Nephron progenitor cell (in vitro differentiated cells): Measurements from ENCODE around the gene ZNF549.

Source experiments
- DNase-seq: peaks from one replicate; pipeline ENCODE4 v3.0.0; 2021
- H3K27ac Mint-ChIP-seq: 2 replicates; pipeline ENCODE4 v1.8.0; 2021; ENCODE audit warnings: mild to moderate bottlenecking, moderate library complexity, mixed read lengths
- H3K27me3 Mint-ChIP-seq: 2 replicates; pipeline ENCODE4 v1.8.0; 2021; ENCODE audit warnings: mild to moderate bottlenecking, low read depth, mixed read lengths; ENCODE audit not compliant: poor library complexity
- H3K36me3 Mint-ChIP-seq: 2 replicates; pipeline ENCODE4 v1.8.0; 2021; ENCODE audit warnings: low read depth, mixed read lengths
- H3K4me1 Mint-ChIP-seq: 2 replicates; pipeline ENCODE4 v1.8.0; 2021; ENCODE audit warnings: mixed read lengths
- H3K4me3 Mint-ChIP-seq: 2 replicates; pipeline ENCODE4 v1.8.0; 2021; ENCODE audit warnings: mild to moderate bottlenecking, moderate library complexity, mixed read lengths
- H3K9me3 Mint-ChIP-seq: 2 replicates; pipeline ENCODE4 v1.8.0; 2021; ENCODE audit warnings: mild to moderate bottlenecking, moderate library complexity, mixed read lengths
- TF ChIP-seq, protein P1 (sequence below): fragments of 200-600 bp; sonication (generic); IDR thresholded peaks from 2 replicates; pipeline ENCODE4 v1.5.0; 2021; ENCODE audit warnings: antibody characterized with exemption

Gene ZNF549

DNA sequence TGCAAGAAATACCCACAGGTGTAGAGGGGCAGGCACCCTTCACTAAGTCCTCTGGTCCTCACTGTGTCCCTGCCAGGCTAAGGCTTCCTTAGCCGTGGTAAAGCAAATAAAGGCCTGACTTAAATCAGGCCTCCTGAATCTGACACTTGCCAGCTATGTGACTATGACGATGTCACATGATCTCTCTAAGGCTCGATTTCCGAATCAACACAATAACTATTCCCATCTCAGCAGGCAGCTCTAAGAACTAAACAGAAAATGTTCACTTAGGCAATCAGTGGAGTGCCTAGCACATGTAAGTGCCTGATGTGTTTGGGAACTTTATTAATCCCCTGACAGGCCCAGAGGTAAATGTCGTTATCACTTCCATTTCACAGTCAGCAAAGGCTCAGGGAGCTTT, 30.5 kb downstream of the ZNF549 start:
- H3K9me3 Mint-ChIP-seq, result peaks cover 91% of the 10 kb centered on the region
- DNase-seq, result no peak
- H3K27ac Mint-ChIP-seq, result peak overlapping the region; percentile 47
- peaks cover 71% of the 10 kb centered on the region for H3K36me3 Mint-ChIP-seq
- TF ChIP-seq, protein P1, sequence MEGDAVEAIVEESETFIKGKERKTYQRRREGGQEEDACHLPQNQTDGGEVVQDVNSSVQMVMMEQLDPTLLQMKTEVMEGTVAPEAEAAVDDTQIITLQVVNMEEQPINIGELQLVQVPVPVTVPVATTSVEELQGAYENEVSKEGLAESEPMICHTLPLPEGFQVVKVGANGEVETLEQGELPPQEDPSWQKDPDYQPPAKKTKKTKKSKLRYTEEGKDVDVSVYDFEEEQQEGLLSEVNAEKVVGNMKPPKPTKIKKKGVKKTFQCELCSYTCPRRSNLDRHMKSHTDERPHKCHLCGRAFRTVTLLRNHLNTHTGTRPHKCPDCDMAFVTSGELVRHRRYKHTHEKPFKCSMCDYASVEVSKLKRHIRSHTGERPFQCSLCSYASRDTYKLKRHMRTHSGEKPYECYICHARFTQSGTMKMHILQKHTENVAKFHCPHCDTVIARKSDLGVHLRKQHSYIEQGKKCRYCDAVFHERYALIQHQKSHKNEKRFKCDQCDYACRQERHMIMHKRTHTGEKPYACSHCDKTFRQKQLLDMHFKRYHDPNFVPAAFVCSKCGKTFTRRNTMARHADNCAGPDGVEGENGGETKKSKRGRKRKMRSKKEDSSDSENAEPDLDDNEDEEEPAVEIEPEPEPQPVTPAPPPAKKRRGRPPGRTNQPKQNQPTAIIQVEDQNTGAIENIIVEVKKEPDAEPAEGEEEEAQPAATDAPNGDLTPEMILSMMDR, result no peak
- H3K4me3 Mint-ChIP-seq, result peak overlapping the region; percentile 99
- H3K27me3 Mint-ChIP-seq, result peaks cover 2% of the 10 kb centered on the region
- peaks cover 17% of the 10 kb centered on the region for H3K4me1 Mint-ChIP-seq

DNA sequence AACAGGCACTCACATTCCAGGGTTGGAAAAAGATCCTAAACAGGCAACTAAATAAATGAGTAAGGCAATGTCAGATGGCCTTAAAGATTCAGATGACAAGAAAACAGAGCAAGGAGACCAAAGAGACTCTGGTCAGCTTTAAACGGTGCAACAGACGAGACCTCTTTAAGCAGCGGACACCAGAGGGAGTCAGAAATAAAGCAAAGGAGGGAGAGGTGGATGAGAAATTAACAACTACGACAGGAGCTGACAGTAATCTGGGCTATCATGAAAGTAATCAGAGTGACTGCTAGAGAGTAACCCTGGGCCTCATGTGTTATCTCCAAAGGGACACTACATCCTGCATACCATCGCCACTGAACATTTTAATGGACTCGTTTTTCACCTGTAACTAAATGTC, 31.4 kb downstream of the ZNF549 start:
- Mint-ChIP-seq H3K4me3 (peak overlapping the region; percentile 99), H3K27ac (no peak overlapping the region), H3K27me3 (peaks cover 5% of the 10 kb centered on the region), H3K9me3 (peaks cover 90% of the 10 kb centered on the region), H3K36me3 (peaks cover 63% of the 10 kb centered on the region), H3K4me1 (peaks cover 17% of the 10 kb centered on the region)
- TF ChIP-seq, protein P1, result no peak
- no peak for DNase-seq

DNA sequence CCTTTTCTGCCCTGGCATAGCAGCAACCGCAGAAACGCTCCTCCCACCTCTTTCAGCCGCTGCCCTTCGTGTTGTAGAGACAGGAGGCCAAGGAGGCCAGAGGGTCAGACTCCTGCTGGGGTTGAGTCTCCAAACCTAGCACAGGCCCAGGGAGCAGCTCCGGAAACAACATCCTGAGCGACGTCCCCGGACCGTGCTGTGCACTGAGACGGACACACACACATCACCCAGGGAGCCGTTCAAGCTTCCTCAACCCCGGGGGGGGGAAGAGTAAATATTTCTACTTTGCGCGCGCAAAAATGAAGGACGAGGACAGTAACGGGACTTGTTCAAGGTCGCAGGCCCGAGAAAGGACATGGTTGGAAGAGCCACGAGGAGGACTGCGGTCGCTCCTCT, 31.9 kb downstream of the ZNF549 start:
- H3K27me3 Mint-ChIP-seq, result peaks cover 5% of the 10 kb centered on the region
- H3K9me3 Mint-ChIP-seq, result peaks cover 90% of the 10 kb centered on the region
- H3K36me3 Mint-ChIP-seq, result peaks cover 58% of the 10 kb centered on the region
- H3K27ac Mint-ChIP-seq, result peak overlapping the region; percentile 89
- TF ChIP-seq, protein P1, result no peak
- H3K4me1 Mint-ChIP-seq, result peaks cover 17% of the 10 kb centered on the region
- peak overlapping the region; percentile 99 for H3K4me3 Mint-ChIP-seq
- DNase-seq, result peak; percentile 23

DNA sequence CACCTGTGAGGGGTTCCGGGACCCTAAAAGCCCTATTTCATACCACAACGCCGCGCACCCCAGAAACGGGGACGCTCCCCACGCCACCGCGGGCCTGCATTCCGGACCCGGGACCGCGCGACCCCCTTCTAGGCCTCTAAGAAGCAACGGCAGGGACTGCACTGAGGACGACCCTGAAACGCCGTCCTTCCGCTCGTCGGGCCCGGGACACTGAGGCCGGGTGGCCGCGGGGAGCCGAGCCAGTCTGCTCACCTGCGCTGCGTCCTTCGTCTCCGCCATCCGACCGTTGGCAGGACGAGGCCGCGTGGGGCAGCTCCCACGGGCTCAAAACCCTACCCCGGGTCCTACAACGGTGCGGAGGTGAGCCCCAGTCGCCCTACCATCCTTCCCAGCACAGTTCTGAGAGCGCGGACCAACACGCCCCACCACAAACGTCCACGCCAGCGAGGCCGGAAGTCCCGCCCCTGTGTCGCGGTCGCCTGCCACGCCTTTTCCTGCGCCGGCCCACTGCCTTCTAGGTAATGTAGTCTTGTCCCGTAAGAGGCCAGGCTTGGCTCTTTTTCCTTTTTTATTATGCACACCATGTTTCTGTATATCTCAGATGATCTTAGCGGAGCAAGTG, 32.4 kb downstream of the ZNF549 start, which contains the start of gene ZNF550:
Gene ZNF550 (minus strand): TSS at position 460 of the 622 bp plus-strand sequence. CDS start 181 bp downstream, at position 279.
- TF ChIP-seq, protein P1, result no peak
- peak within 1 kb of the TSS; percentile 99 for H3K4me3 Mint-ChIP-seq
- peak; percentile 85 for DNase-seq
- peaks cover 5% of the 10 kb centered on the region for H3K27me3 Mint-ChIP-seq
- H3K36me3 Mint-ChIP-seq, result peaks cover 53% of the 10 kb centered on the region
- H3K9me3 Mint-ChIP-seq, result peaks cover 90% of the 10 kb centered on the region
- H3K4me1 Mint-ChIP-seq, result peaks cover 17% of the 10 kb centered on the region
- H3K27ac Mint-ChIP-seq, result peak within 1 kb of the TSS; percentile 89

DNA sequence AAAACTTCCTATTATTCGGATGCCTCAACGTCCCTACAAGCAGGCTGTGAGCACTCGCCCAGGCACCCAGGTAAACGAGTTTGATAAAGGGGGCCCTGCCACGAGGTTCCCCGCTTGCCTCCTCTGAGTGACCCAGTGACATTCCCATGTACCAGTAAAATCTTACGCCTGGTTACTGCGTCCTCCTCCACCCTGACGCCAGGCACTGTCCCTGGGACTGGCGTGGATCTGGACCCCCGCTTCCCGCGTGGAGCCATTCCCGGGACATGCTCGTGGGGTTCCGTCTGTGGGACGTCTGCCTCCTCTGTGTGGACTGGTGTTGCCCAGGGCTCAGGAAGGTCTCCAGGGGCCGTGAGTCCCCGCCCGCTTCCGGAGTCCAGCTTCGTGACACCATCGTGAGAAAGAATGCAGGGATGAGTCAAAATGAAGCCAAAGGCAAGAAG, 32.9 kb downstream of the ZNF549 start:
- H3K27ac Mint-ChIP-seq, result peak overlapping the region; percentile 85
- H3K4me3 Mint-ChIP-seq, result peak overlapping the region; percentile 99
- peaks cover 5% of the 10 kb centered on the region for H3K27me3 Mint-ChIP-seq
- no peak for DNase-seq
- H3K36me3 Mint-ChIP-seq, result peaks cover 50% of the 10 kb centered on the region
- peaks cover 90% of the 10 kb centered on the region for H3K9me3 Mint-ChIP-seq
- TF ChIP-seq, protein P1, result no peak
- peaks cover 17% of the 10 kb centered on the region for H3K4me1 Mint-ChIP-seq

DNA sequence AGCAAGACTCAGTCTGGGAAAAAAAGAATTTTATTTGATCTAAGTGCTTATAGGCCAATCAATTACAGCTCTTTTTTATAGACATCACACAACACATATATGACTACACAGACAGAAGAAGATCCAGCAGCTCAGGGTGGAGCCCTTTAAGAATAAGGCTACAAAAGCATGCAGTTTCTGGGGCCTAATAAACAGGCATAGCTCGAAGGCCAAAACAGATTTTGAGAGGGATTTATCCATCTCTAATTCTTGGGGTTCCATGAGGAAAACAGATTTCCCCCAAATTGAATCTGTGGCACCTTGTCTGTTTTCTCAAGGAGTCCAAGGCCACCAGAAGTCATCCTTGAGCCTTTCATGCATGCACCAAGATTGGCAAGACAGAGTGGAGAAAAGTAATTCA, 36.4 kb downstream of the ZNF549 start:
- DNase-seq, result no peak
- TF ChIP-seq, protein P1, result no peak
- Mint-ChIP-seq H3K9me3 (peaks cover 95% of the 10 kb centered on the region), H3K36me3 (peaks cover 19% of the 10 kb centered on the region), H3K4me3 (no peak overlapping the region), H3K4me1 (peaks cover 6% of the 10 kb centered on the region), H3K27ac (no peak overlapping the region), H3K27me3 (peaks cover 5% of the 10 kb centered on the region)
